ENCODE results near the gene TRIM25. TPM values are rescaled to one million over a fixed set of nuclear protein-coding genes. Genes with fewer than 3 reads are reported as not detected.

The TRIM25 gene
- total and polyA plus RNA-seq, 2 of the 8 experiments (the other 6 are each of a cell fraction or from before 2014, with no cell fraction given): 16.6 to 38.9 TPM

- TF ChIP-seq CHD7 (IDR thresholded peaks at IDR 0.05; ENCODE audit: insufficient replicate concordance, low read length) (no peak), CBX8 (IDR thresholded peaks at IDR 0.05; ENCODE audit: borderline replicate concordance, low read depth, low read length) (no peak)
These were observed 34.6 kb downstream of the TRIM25 start (continued) for GRCh38 chr17:56879280-56879679.

Data from H1 (cell line).